HFF-Myc (cell line): ENCODE data around the gene COPS7A.

Source experiments
- DNase-seq: peaks from one replicate; pipeline ENCODE4 v3.0.0-alpha.2; 2011; ENCODE audit warnings: low read depth; ENCODE audit errors: extremely low read depth
- H3K4me3 ChIP-seq: replicated peaks from 2 replicates; pipeline ENCODE4 v1.5.1; 2011; ENCODE audit warnings: low read depth, mild to moderate bottlenecking, control low read depth, low read length
- CTCF ChIP-seq: IDR thresholded peaks from 2 replicates; pipeline ENCODE4 v1.5.1; 2012; ENCODE audit warnings: mild to moderate bottlenecking, low read depth, low read length, control low read depth; ENCODE audit errors: missing control alignments

Gene COPS7A

GRCh38 chr12:6723607-6724408 is at the start of gene COPS7A:
COPS7A (plus strand) TSS chr12:6724046; CDS start chr12:6724657, 611 bp downstream.
- no peak for TF ChIP-seq CTCF
- DNase-seq = peak; percentile 97
- H3K4me3 ChIP-seq = peak within 1 kb of the TSS; percentile 84

- TF ChIP-seq CTCF = no peak
- DNase-seq = no peak
- H3K4me3 ChIP-seq = no peak overlapping the region
Observed at GRCh38 chr12:6676962-6677361, 46.9 kb upstream of the COPS7A start.

- DNase-seq = no peak
- no peak overlapping the region for H3K4me3 ChIP-seq
- peak; percentile 62 for TF ChIP-seq CTCF
Observed at GRCh38 chr12:6684609-6685008, 39.2 kb upstream of the COPS7A start.

DNA sequence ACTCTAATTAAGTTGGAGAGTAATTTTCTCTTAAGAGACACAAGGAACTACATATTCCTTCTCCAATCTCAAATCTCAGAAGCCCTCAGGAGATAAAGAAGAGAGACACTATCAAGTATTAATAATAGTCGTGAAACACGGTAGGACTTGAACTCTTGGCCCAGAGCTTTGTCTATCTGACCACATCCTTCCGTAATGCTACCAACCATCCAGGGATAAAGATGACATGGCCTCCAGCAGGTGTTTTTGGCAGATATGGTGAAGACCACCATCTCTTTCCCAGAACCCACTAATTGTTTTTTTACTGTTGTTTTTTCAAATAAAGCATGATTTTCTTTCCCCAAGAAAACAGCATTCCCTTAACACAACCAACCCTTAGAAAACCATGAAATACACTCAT is 38.0 kb upstream of the COPS7A start:
- TF ChIP-seq CTCF = no peak
- no peak for DNase-seq
- H3K4me3 ChIP-seq = no peak overlapping the region

- no peak for TF ChIP-seq CTCF
- peak overlapping the region; percentile 63 for H3K4me3 ChIP-seq
- DNase-seq = peak; percentile 53
Observed at GRCh38 chr12:6688543-6688998, 35.3 kb upstream of the COPS7A start.

GRCh38 chr12:6688999-6689882 is 34.6 kb upstream of the COPS7A start, which contains the start of gene ZNF384:
ZNF384 (minus strand) TSS chr12:6689375; CDS start chr12:6679520, 9,855 bp downstream.
- peak; percentile 99 for DNase-seq
- TF ChIP-seq CTCF = peak; percentile 2
- H3K4me3 ChIP-seq = peak within 1 kb of the TSS; percentile 63
